Activated T-cell treated with anti-CD3 and anti-CD28 coated beads, Interleukin-2, amount 50 U/mL, for 24 hours (primary cell): ENCODE results near the gene LRP10.
"Not testable (repeated sequence)": the region's sequence is repeated elsewhere in the genome, so short reads cannot be mapped to it uniquely, and the experiment has no call there.

Source experiments
- DNase-seq: peaks from one replicate; pipeline ENCODE4 v3.0.0-alpha.2; 2020
- H3K27ac Mint-ChIP-seq: 2 replicates; pipeline ENCODE4 v1.8.0; 2020; ENCODE audit warnings: mild to moderate bottlenecking, mixed read lengths
- H3K27me3 Mint-ChIP-seq: 2 replicates; pipeline ENCODE4 v1.8.0; 2020; ENCODE audit warnings: mixed read lengths
- H3K36me3 Mint-ChIP-seq: 2 replicates; pipeline ENCODE4 v1.8.0; 2020; ENCODE audit warnings: low read depth, mixed read lengths
- H3K4me1 Mint-ChIP-seq: 2 replicates; pipeline ENCODE4 v1.8.0; 2020; ENCODE audit warnings: low read depth, mixed read lengths
- H3K4me3 Mint-ChIP-seq: 2 replicates; pipeline ENCODE4 v1.8.0; 2020; ENCODE audit warnings: mild to moderate bottlenecking, moderate library complexity, mixed read lengths
- H3K9me3 Mint-ChIP-seq: 2 replicates; pipeline ENCODE4 v1.8.0; 2020; ENCODE audit warnings: mixed read lengths

Gene LRP10

DNA sequence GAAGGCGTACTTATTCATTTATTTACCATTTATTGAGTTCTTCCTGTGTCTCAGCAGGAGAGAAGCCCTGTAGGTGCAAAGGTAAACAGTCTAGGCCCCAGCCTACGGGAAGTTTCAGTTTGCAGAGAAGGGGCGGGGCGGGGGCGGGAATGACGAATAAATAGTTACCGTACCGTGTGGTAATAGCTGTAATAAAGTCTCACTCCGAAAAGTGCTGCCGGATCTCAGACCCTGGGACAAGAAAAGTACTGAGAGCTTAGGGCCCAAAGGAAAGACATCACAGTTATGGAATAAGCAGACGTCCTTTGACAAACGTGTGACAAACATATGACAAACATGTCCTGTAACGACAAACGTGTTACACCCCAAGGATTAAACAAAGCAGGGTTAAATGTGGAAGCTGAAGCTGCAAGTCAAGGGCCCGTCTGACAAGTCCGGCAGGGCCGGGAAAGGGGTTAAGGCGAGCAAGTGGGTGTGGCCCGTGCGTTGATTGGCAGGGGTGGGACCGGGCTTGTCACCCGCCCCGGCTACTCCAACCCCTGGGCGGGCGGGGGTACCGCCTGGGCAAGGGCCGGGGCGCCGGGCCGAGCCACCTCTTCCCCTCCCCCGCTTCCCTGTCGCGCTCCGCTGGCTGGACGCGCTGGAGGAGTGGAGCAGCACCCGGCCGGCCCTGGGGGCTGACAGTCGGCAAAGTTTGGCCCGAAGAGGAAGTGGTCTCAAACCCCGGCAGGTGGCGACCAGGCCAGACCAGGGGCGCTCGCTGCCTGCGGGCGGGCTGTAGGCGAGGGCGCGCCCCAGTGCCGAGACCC, at the start of gene LRP10:
TSS of gene LRP10 (plus strand) at position 517 of the 809 bp plus-strand sequence. CDS start 564 bp downstream, outside the sequence.
- H3K27me3 Mint-ChIP-seq: no peaks in the 10 kb centered on the region
- no peaks in the 10 kb centered on the region for H3K9me3 Mint-ChIP-seq
- H3K27ac Mint-ChIP-seq: peak within 1 kb of the TSS; percentile 99
- H3K4me1 Mint-ChIP-seq: peaks cover 37% of the 10 kb centered on the region
- peak; percentile 83 for DNase-seq
- peak within 1 kb of the TSS; percentile 88 for H3K4me3 Mint-ChIP-seq
- peaks cover 34% of the 10 kb centered on the region for H3K36me3 Mint-ChIP-seq

- Mint-ChIP-seq H3K36me3 (no peaks in the 10 kb centered on the region), H3K9me3 (no peaks in the 10 kb centered on the region), H3K4me3 (peak overlapping the region; percentile 64), H3K27me3 (peaks cover 21% of the 10 kb centered on the region), H3K4me1 (peaks cover 31% of the 10 kb centered on the region), H3K27ac (no peak overlapping the region)
- no peak for DNase-seq
Measured at GRCh38 chr14:22822016-22822570, 49.4 kb upstream of the LRP10 start.

DNA sequence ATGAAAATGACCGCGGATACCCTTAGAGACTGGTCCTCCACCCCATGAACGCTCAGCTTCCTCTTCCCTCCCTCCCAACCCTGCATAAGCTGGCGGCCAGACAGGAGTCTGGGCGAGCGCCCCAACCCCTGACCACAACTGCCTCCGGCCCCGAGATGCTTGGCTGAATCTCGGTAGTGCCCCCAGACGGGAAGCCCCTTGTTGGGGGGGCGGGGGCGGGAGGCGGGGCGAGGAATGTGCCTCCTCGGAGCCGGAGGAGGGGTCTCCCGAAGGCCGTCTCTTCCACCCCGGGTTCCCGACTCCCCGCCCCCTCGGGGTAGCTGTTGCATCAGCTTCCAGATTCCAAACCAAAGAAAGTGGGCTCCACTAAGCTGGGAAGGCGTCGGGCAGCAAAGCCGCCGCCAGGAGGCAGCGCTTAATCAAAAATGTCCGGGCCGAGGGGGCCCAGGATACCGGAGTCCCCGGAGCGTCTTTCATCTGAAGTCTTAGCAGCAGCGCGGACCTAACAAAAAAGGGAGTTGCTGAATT, 48.9 kb upstream of the LRP10 start:
- no peak overlapping the region for H3K27ac Mint-ChIP-seq
- H3K27me3 Mint-ChIP-seq: peaks cover 21% of the 10 kb centered on the region
- H3K4me1 Mint-ChIP-seq: peaks cover 31% of the 10 kb centered on the region
- H3K4me3 Mint-ChIP-seq: peak overlapping the region; percentile 64
- no peaks in the 10 kb centered on the region for H3K9me3 Mint-ChIP-seq
- H3K36me3 Mint-ChIP-seq: no peaks in the 10 kb centered on the region
- peak; percentile 79 for DNase-seq

DNA sequence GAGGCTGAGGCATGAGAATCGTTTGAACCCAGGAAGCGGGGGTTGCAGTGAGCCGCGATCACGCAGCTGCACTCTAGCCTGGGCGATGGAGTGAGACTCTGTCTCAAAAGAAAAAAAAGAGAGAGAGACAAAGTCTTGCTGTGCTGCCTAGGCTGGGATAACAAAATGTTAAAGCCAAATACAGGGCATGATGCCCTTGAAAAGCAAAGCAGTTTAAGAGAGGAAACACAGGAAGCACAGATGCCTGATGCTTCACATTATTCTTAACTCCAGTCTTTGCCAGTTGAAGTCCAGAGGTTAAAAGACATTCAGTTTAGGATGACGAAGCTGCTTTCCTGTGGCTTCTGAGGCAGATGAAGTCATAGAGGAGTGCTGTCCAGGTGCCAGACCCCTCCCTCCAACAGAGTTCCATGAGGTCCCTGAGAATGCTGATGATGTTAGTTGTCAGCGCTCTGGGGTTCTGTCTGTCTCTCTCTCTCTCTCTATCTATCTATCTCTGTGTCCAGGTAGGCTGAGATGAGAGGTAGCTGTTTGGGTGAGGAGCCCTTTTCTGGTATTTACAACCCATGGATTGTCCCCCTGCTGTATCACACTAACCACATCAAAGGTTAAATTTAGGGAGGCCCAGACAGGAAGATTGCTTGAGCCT, 46.7 kb upstream of the LRP10 start:
- Mint-ChIP-seq H3K27me3 (peaks cover 21% of the 10 kb centered on the region), H3K27ac (no peak overlapping the region), H3K36me3 (peaks cover 6% of the 10 kb centered on the region), H3K4me3 (no peak overlapping the region), H3K4me1 (peaks cover 33% of the 10 kb centered on the region), H3K9me3 (peaks cover 7% of the 10 kb centered on the region)
- no peak for DNase-seq

DNA sequence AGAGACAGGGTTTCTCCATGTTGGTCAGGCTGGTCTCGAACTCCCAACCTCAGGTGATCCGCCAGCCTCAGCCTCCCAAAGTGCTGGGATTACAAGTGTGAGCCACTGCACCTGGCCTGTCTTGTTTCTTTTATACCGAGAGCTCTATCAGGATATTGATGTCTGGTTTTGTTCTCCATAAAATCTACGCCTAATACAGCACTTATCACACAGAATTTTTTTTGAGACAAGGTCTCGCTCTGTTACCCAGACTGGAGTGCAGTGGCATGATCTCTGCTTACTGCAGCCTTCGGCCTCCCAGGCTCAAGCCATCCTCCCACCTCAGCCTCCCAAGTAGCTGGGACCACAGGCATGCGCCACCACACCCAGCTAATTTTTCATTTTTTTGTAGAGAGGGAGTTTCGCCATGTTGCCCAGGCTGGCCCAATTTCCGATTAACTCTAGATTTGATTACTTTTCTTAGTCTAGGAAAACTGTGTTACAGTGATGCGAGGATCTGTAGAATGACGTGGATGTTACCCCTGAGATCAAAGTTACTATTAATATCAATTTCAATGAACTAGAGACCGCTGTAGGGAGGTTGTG, 42.4 kb upstream of the LRP10 start:
- not testable (repeated sequence) for H3K27me3 Mint-ChIP-seq, DNase-seq, H3K9me3 Mint-ChIP-seq
- peak overlapping the region; percentile 95 for H3K4me3 Mint-ChIP-seq
- H3K36me3 Mint-ChIP-seq: peaks cover 45% of the 10 kb centered on the region
- H3K27ac Mint-ChIP-seq: peak overlapping the region; percentile 97
- H3K4me1 Mint-ChIP-seq: peaks cover 35% of the 10 kb centered on the region

- Mint-ChIP-seq H3K4me1 (peaks cover 29% of the 10 kb centered on the region), H3K27ac (peak within 1 kb of the TSS; percentile 97), H3K9me3 (peaks cover 7% of the 10 kb centered on the region), H3K36me3 (peaks cover 51% of the 10 kb centered on the region), H3K27me3 (no peaks in the 10 kb centered on the region), H3K4me3 (peak within 1 kb of the TSS; percentile 95)
- DNase-seq: peak; percentile 91
Measured at GRCh38 chr14:22829661-22830442, 41.7 kb upstream of the LRP10 start, which contains the start of gene MRPL52. Gene MRPL52, plus strand, starts transcription at chr14:22829887. Its CDS starts 26 bp downstream, at chr14:22829913.

DNA sequence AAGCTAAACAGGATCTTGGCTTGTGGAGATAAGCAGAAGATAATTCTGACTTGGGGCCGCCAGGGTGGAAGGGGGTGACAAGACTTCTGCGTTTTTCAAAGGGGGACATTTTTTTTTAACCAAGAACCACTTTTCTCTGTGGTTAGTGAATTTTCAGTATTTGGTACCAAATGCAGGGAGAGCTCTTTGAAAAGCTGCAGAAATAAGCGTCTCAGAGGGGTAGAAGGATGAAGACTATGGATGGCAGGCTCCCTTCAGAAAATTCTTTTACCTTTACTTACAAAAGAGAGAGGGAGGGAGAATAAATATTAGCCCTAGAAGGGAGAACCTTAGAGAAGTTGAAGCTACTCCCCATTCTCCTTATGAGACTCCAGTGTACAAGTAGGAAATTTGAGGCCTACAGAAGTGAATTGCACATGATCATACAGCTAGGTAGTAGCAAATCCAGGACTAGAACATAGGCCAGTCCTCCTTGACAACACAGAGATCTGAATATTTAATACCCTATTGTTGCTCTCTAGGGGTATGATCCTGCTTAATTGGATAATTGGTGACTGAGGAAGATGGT, 41.0 kb upstream of the LRP10 start:
- H3K27ac Mint-ChIP-seq: peak overlapping the region; percentile 97
- no peaks in the 10 kb centered on the region for H3K27me3 Mint-ChIP-seq
- H3K9me3 Mint-ChIP-seq: peaks cover 7% of the 10 kb centered on the region
- H3K4me1 Mint-ChIP-seq: peaks cover 26% of the 10 kb centered on the region
- no peak for DNase-seq
- H3K4me3 Mint-ChIP-seq: peak overlapping the region; percentile 95
- H3K36me3 Mint-ChIP-seq: peaks cover 58% of the 10 kb centered on the region

GRCh38 chr14:22835505-22835904, 36.0 kb upstream of the LRP10 start:
- Mint-ChIP-seq H3K27ac (no peak overlapping the region), H3K9me3 (no peaks in the 10 kb centered on the region), H3K4me3 (no peak overlapping the region), H3K36me3 (peaks cover 54% of the 10 kb centered on the region), H3K27me3 (peaks cover 19% of the 10 kb centered on the region), H3K4me1 (peaks cover 25% of the 10 kb centered on the region)
- no peak for DNase-seq

DNA sequence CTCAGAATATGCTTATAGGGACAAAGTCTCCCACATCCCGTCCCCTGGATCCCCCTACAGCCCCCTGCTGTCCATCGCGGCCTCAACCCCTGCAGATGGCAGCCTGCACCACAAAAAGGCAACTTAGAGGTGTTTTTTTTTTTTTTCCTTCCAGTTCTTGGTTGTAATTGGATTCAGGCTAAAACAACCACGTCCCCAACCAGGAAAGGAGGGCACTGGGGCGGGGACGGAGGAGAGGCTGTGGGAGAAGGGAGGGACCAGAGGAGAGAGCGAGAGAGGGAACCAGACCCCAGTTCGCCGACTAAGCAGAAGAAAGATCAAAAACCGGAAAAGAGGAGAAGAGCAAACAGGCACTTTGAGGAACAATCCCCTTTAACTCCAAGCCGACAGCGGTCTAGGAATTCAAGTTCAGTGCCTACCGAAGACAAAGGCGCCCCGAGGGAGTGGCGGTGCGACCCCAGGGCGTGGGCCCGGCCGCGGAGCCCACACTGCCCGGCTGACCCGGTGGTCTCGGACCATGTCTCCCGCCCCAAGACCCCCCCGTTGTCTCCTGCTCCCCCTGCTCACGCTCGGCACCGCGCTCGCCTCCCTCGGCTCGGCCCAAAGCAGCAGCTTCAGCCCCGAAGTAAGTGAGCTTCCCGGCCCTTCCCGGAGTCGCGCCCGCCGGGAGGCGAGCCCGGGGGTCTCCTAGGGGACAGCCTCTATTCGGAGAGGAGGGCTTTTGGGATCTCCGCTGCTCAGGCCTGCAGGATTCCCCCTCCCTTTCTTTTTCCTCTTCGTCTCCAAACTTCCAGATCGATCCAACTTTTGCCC, 35.0 kb upstream of the LRP10 start, which contains the start of gene MMP14:
TSS of gene MMP14 (plus strand) at position 285 of the 813 bp plus-strand sequence. CDS start at position 518, 233 bp downstream.
- Mint-ChIP-seq H3K27ac (peak within 1 kb of the TSS; percentile 55), H3K36me3 (peaks cover 47% of the 10 kb centered on the region), H3K27me3 (peaks cover 21% of the 10 kb centered on the region), H3K4me3 (peak within 1 kb of the TSS; percentile 67), H3K9me3 (no peaks in the 10 kb centered on the region), H3K4me1 (peaks cover 19% of the 10 kb centered on the region)
- DNase-seq: no peak

DNA sequence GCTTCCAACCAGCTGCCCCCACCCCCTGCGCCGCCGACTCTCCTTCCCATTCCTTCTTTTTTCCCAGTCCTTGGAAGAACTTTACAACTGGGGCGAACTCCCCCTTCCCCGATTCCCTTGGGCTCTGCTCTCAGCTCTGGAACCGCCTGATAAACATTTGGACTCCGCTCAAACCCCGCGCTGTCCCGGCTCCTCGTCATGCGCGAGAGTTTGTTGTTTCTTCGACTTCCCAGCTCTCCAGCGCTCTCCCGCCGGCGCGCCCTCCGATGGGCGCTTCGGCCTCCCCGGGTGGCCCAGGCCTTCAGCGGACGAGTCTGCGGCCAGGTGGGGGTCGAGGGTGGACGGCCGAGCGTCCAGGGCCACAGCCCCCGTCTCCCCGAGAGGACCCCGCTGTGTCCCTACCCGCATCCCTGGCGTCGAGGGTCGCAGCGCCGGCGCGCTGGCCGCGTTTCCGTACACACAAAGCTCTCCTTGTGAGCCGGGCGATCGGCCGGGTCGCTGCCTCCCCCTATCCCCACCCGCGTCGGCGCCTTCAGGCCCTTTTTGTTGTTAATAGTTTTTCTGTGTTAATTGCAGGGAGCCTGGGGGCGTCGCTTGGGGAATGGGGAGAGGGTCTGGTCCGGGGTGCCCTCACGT, 34.3 kb upstream of the LRP10 start:
- H3K4me1 Mint-ChIP-seq: peaks cover 14% of the 10 kb centered on the region
- no peaks in the 10 kb centered on the region for H3K9me3 Mint-ChIP-seq
- H3K4me3 Mint-ChIP-seq: peak overlapping the region; percentile 67
- peaks cover 40% of the 10 kb centered on the region for H3K36me3 Mint-ChIP-seq
- peak overlapping the region; percentile 52 for H3K27ac Mint-ChIP-seq
- H3K27me3 Mint-ChIP-seq: peaks cover 21% of the 10 kb centered on the region
- DNase-seq: peak; percentile 59

GRCh38 chr14:22837750-22838538, 33.6 kb upstream of the LRP10 start:
- peaks cover 14% of the 10 kb centered on the region for H3K4me1 Mint-ChIP-seq
- H3K27me3 Mint-ChIP-seq: peaks cover 21% of the 10 kb centered on the region
- peak overlapping the region; percentile 45 for H3K4me3 Mint-ChIP-seq
- no peak overlapping the region for H3K27ac Mint-ChIP-seq
- DNase-seq: no peak
- no peaks in the 10 kb centered on the region for H3K9me3 Mint-ChIP-seq
- H3K36me3 Mint-ChIP-seq: peaks cover 33% of the 10 kb centered on the region

GRCh38 chr14:22838631-22839041, 32.9 kb upstream of the LRP10 start:
- peaks cover 27% of the 10 kb centered on the region for H3K36me3 Mint-ChIP-seq
- no peak overlapping the region for H3K4me3 Mint-ChIP-seq
- DNase-seq: no peak
- H3K27ac Mint-ChIP-seq: no peak overlapping the region
- H3K27me3 Mint-ChIP-seq: peaks cover 25% of the 10 kb centered on the region
- peaks cover 14% of the 10 kb centered on the region for H3K4me1 Mint-ChIP-seq
- no peaks in the 10 kb centered on the region for H3K9me3 Mint-ChIP-seq
